Endothelial cell of umbilical vein (primary cell): Measurements from ENCODE around the gene ZNF672.

Source experiments
- EZH2 ChIP-seq: IDR thresholded peaks from 2 replicates; pipeline ENCODE4 v1.6.1; 2012; ENCODE audit warnings: borderline replicate concordance, low read depth, mild to moderate bottlenecking, moderate library complexity, low read length, inconsistent platforms; ENCODE audit not compliant: severe bottlenecking
- FOS ChIP-seq: IDR thresholded peaks from 2 replicates; pipeline ENCODE4 v1.6.1; 2011; ENCODE audit warnings: mild to moderate bottlenecking, low read length, moderate library complexity, borderline replicate concordance; ENCODE audit not compliant: insufficient read depth
- JUN ChIP-seq: IDR thresholded peaks from 2 replicates; pipeline ENCODE4 v1.6.1; 2011; ENCODE audit warnings: borderline replicate concordance, low read depth; ENCODE audit not compliant: insufficient read length, insufficient read depth
- MYC ChIP-seq: IDR thresholded peaks from one replicate; pipeline ENCODE4 v1.6.1; 2011; ENCODE audit warnings: mild to moderate bottlenecking, low read depth, low read length
- POLR2A ChIP-seq: IDR thresholded peaks from 2 replicates; pipeline ENCODE4 v1.6.1; 2012; ENCODE audit warnings: low read depth, mild to moderate bottlenecking, control low read depth, low read length
- POLR2AphosphoS5 ChIP-seq: IDR thresholded peaks from 2 replicates; pipeline ENCODE4 v1.6.1; 2012; ENCODE audit warnings: low read depth, mild to moderate bottlenecking, control low read depth, low read length, moderate library complexity; ENCODE audit not compliant: insufficient read depth
- TF ChIP-seq, protein P1 (sequence below), 2 donors: IDR thresholded peaks; 1 replicate in 1 of 2; 2 replicates in 1 of 2; pipeline ENCODE4 v1.5.1; 2011; ENCODE audit warnings: low read length in 2 of 2, mild to moderate bottlenecking in 2 of 2, moderate library complexity in 2 of 2, control low read depth in 1 of 2, inconsistent platforms in 1 of 2, low read depth in 1 of 2; ENCODE audit not compliant: insufficient read depth in 1 of 2; ENCODE audit errors: extremely low read depth in 1 of 2
- TF ChIP-seq, protein P2 (sequence below): IDR thresholded peaks from 2 replicates; pipeline ENCODE4 v1.6.1; 2011; ENCODE audit not compliant: insufficient read depth, insufficient read length

DNA sequence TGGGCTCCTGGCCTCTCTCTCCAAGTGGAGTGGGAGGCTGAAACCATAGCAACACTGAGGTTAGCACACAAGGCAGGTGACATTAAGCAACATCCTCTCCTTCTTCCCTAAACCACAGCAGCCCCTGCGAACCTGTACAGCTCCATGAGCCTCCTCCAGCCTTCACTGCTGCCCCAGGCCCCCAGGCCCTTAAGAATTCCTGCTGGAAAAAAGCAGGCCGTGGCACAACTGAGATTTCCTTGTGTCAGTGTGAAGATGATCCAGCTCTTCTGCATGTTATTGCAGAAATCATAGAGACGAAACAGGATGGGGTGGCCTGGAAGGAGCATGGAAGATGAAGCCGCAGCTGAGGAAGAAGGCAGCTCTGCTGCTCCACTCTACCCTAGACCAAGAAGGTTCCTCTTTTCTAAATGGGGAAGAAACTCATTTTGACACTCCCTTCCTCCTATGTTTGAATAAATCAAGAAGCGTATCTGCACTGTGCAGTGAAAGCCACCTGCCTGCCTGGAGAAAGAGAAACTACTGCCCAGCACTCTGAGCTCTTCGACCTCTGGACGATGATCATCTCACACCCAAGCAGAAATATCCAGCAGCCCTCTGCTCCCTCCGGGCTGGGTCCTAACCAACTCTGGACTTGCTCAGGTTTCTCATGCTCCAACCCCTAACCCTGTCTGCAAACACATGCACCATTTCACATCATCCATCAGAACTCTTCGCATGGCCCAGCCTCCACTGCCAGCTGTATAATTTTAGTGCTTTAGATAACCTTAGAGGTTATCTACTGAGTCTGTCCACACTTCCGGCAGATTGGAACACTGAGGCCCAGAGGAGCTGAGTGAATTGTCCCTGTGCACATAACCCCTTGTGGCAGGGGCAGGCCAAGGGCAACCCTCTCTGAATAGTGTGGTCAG lies 33.0 kb upstream of the ZNF672 start:
- TF ChIP-seq, protein P1, sequence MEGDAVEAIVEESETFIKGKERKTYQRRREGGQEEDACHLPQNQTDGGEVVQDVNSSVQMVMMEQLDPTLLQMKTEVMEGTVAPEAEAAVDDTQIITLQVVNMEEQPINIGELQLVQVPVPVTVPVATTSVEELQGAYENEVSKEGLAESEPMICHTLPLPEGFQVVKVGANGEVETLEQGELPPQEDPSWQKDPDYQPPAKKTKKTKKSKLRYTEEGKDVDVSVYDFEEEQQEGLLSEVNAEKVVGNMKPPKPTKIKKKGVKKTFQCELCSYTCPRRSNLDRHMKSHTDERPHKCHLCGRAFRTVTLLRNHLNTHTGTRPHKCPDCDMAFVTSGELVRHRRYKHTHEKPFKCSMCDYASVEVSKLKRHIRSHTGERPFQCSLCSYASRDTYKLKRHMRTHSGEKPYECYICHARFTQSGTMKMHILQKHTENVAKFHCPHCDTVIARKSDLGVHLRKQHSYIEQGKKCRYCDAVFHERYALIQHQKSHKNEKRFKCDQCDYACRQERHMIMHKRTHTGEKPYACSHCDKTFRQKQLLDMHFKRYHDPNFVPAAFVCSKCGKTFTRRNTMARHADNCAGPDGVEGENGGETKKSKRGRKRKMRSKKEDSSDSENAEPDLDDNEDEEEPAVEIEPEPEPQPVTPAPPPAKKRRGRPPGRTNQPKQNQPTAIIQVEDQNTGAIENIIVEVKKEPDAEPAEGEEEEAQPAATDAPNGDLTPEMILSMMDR (IDR thresholded peaks at IDR 0.05; ENCODE audit: extremely low read depth in 1 of 2, insufficient read depth in 1 of 2, low read depth in 1 of 2, low read length in 2 of 2): no peak
- TF ChIP-seq POLR2A: no peak
- TF ChIP-seq POLR2AphosphoS5: no peak
- no peak for TF ChIP-seq EZH2
- TF ChIP-seq MYC: no peak
- TF ChIP-seq, protein P2, sequence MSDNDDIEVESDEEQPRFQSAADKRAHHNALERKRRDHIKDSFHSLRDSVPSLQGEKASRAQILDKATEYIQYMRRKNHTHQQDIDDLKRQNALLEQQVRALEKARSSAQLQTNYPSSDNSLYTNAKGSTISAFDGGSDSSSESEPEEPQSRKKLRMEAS: no peak
- no peak for TF ChIP-seq JUN
- TF ChIP-seq FOS: no peak
